Renal cortical epithelial cell (primary cell): ENCODE measurements around the gene SELENOF. TPM values are rescaled to one million over a fixed set of nuclear protein-coding genes. Genes with fewer than 3 reads are reported as not detected.
"Not testable (repeated sequence)": the region's sequence is repeated elsewhere in the genome, so short reads cannot be mapped to it uniquely, and the experiment has no call there.

Experiments
- DNase-seq: peaks from one replicate; pipeline ENCODE4 v3.0.0-alpha.2; 2011; ENCODE audit warnings: low read depth
- total RNA-seq: library from RNA; depleted of rRNA; stranded (reverse); fragments of >200 nt; gene quantifications from 2 replicates; pipeline ENCODE4 v1.2.3, GENCODE V29; 2014

The SELENOF gene
- total RNA-seq, 1 donor from 2014 or later: 247 TPM

DNA sequence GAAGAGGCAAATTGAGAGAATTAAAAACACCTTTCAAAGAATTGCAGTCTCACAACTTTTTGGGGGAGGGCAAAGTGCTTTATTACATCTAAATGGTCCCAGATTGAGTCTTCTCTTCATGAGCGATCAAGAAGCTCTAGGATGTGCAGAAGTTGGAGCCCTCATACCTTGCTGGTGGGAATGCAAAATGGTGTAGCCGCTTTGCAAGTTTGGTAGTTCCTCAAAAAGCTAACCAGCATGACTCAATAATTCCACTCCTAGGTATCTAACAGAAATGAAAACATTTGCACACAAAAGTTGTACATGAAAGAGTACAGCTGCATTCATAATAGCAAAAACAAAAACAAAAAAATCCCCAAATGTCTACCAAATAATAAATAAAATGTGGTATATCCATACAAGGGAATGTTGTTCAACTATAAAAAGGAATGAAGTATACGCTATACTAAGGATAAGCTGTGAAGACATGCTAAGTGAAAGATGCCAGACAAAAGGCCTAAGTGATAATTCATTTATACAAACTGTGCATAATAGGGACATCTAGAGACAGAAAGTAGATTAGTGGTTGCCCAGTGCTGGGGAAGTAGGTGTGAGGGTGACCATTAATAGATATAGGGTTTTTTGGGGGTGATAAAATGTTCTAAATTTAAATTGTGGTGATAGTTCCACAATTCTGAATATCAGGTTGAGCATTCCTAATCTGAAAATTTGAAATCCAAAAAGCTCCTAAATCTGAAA is 55.2 kb downstream of the SELENOF start:
- DNase-seq: no peak

- DNase-seq: no peak
Measured at GRCh38 chr1:86856196-86856595, 57.7 kb downstream of the SELENOF start.

DNA sequence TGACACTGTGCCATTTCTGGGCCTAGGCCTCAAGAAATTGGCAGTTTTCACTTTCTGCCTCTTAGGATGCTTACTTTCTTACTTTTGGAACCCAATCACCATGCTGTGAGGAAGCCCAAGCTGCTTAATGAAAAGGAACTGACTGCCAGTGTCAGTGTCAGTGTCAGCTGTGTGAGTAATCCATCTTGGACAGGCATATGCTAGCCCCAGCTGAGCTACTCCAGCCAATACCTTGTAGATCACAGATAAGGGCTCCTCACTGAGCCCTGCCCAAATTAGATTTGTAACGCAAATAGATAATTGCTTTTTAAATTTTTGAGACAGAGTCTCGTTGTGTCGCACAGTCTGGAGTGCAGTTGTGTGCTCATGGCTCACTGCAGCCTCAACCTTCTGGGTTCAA is 59.6 kb downstream of the SELENOF start:
- no peak for DNase-seq

DNA sequence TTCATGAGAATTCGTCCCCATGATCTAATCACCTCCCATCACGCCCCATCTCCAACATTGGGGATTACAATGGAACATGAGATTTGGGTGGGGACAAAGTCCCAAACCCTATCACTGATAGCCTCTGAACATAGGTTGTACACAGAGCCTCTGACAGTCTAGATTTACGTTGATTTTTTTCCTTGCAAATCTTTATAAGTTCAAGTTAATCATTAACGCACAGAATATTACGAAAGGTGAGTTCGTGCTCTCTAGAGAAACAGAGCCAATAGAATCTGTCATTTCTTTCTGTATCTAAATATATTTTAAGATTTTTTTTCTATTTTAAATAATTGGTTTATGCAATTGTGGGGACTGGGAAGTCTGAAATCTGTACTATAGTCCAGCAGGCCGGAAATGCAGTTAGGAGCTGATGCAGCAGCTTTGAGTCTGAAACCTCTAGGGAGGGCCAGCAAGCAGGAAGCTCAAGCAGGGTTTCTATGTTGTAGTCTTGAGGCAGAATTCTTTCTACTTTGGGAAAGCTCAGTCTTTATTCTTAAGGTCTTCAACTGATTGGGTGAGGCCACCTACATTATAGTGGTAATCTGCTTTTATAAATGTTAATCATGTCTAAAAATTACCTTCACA is 61.0 kb downstream of the SELENOF start:
- peak; percentile 42 for DNase-seq

DNA sequence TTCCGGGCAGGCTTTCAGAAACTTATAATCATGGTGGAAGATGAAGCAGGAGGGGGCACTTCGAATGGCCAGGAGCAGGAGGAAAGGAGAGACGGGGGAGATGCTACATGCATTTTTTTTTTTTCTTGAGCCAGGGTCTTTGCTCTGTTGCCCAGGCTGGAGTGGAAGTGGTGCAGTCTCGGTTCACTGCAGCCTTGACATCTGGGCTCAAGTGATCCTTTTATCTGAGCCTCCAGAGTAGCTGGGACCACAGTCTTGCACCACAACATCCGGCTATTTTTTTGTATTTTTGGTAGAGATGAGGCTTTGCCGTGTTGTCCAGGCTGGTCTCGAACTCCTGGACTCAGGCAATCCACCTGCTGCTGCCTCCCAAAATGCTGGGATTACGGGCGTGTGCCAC is 61.6 kb downstream of the SELENOF start:
- no peak for DNase-seq

- DNase-seq: no peak
Measured at GRCh38 chr1:86849756-86850155, 64.2 kb downstream of the SELENOF start.

GRCh38 chr1:86848654-86849053 is 65.3 kb downstream of the SELENOF start:
- no peak for DNase-seq

- DNase-seq: peak; percentile 97
Measured at GRCh38 chr1:86846164-86846647, 67.7 kb downstream of the SELENOF start.

GRCh38 chr1:86845514-86845913 is 68.4 kb downstream of the SELENOF start:
- DNase-seq: no peak

DNA sequence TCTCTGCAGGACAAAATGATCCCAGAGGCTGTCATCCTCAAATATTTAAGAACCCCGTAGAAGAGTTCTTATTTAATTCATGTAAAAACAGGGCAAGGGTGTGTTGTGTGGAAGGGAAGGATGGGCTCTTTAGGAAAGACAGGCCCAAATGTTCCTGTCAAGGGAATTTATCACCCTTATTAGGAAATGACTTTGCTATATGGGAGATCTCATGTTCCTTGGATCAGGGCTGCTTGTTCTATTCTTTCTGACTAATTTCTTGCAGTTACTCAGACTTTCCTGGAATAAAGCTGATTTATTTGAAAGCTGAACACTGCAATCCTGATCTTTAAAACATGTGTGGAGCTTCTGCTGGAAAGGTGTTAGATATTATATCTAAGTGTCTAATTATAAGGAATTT is 72.8 kb downstream of the SELENOF start:
- DNase-seq: peak; percentile 22

DNA sequence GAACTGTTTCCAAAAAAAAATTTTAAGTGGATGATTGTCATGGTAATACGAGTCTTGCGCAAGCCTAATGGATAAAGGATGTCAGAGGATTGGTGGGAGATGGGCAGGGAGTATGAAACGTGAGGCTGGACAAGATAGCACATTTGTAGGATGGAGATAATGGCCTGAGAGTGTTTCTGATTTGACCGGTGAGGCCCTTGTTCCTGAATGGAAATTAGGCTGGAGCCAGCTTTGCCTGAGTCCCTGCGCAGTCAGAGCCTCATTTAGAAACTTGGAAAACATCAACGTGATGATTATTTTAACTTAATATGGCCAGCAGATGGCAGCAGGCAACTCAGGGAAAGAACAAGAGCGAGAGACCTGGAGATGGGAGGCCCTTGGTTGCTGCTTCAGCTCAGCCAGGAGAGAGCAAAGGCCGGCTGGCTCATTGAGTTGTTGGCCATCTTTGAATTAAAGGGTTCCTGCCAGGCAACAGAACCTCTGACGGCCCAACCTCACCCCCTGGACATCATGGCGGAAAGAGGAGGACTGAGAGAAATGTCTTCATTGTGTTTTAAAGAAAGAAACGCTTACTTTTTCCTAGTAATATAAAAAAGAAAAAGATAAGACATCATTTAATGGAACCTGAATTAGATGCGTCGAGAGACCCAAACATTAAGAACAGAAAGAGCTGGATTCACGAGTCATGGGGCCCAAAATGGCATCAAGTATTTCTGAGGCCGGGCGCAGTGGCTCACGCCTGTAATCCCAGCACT is 80.3 kb downstream of the SELENOF start:
- peak; percentile 84 for DNase-seq

- DNase-seq: no peak
Measured at GRCh38 chr1:86832433-86832832, 81.5 kb downstream of the SELENOF start.

- no peak for DNase-seq
Measured at GRCh38 chr1:86829321-86829720, 84.6 kb downstream of the SELENOF start.

GRCh38 chr1:86828024-86828423 is 85.9 kb downstream of the SELENOF start:
- no peak for DNase-seq

GRCh38 chr1:86826856-86827255 is 87.1 kb downstream of the SELENOF start:
- no peak for DNase-seq

- DNase-seq: peak; percentile 10
Measured at GRCh38 chr1:86825319-86825718, 88.6 kb downstream of the SELENOF start.

- no peak for DNase-seq
Measured at GRCh38 chr1:86823821-86824500, 90.0 kb downstream of the SELENOF start.

GRCh38 chr1:86823386-86823785 is 90.5 kb downstream of the SELENOF start:
- no peak for DNase-seq

DNA sequence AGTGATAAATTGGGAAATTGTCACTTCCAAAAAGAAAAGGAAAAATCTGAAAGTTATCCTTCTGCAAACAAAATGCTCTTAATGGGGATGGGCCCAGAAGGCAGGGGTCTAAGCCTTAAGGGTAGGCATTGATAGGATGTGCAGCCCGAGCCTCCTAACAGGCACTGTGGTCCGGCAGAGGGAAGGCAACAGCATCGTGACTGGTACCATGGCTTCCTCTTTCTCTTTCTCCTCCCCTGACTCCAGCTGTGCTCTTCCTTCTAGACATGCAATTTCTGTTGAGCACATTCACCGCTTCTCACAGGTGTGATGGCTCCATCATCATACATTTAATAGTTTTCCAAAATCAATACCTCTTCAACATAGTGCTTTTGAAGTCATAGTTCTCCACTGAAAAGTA is 91.5 kb downstream of the SELENOF start:
- no peak for DNase-seq

GRCh38 chr1:86821956-86822355 is 92.0 kb downstream of the SELENOF start:
- no peak for DNase-seq

- DNase-seq: not testable (repeated sequence)
Measured at GRCh38 chr1:86819970-86820369, 94.0 kb downstream of the SELENOF start.

DNA sequence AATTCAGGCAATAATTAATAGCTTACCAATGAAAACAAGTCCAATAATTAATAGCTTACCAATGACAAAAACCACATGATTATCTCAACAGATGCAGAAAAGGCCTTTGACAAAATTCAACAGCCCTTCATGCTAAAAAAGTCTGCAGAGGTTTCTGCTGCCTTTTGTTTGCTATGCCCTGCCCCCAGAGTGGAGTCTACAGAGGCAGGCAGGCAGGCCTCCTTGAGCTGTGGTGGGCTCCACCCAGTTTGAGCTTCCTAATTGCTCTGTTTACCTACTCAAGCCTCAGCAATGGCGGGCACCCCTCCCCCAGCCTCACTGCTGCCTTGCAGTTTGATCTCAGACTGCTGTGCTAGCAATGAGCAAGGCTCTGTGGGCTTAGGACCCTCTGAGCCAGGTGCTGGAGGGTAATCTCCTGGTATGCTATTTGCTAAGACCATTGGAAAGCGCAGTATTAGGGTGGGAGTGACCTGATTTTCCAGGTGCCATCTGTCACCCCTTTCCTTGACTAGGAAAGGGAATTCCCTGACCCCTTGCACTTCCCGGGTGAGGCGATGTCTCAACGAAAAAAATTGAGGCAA is 96.6 kb downstream of the SELENOF start:
- not testable (repeated sequence) for DNase-seq
